Heart right ventricle (tissue), 16 donors: ENCODE results near the gene CIB2. TPM values are rescaled to one million over a fixed set of nuclear protein-coding genes. Genes with fewer than 3 reads are reported as not detected.

Source experiments
- ATAC-seq, 8 donors: fragments of 200-7000 bp; cut with Tn5 transposase; one replicate each; pipeline ENCODE4 v1.9.1; 2020; ENCODE audit warnings: mild to moderate bottlenecking in 8 of 8, moderate library complexity in 8 of 8, moderate number of reproducible peaks in 1 of 8
- DNase-seq, 2 donors: peaks; one replicate each; pipeline ENCODE4 v3.0.0-alpha.2; 2020
- H3K27ac ChIP-seq, 10 donors: fragments of 200-600 bp; sonication (generic) in 2 of 10; one replicate each; pipeline versions ENCODE4 v1.5.0 to v1.8.0; 2020 to 2022; ENCODE audit warnings: mild to moderate bottlenecking in 3 of 10
- H3K27me3 ChIP-seq, 7 donors: fragments of 200-600 bp; one replicate each; pipeline ENCODE4 v1.8.0; 2021 to 2022; ENCODE audit warnings: mild to moderate bottlenecking in 2 of 7
- H3K36me3 ChIP-seq, 9 donors: fragments of 200-600 bp; sonication (generic) in 1 of 9; one replicate each; pipeline versions ENCODE4 v1.5.0 to v1.8.0; 2020 to 2022; ENCODE audit warnings: mild to moderate bottlenecking in 2 of 9
- H3K4me1 ChIP-seq, 9 donors: fragments of 200-600 bp; sonication (generic) in 1 of 9; one replicate each; pipeline versions ENCODE4 v1.5.0 to v1.8.0; 2020 to 2022; ENCODE audit warnings: mild to moderate bottlenecking in 4 of 9
- H3K4me3 ChIP-seq, 10 donors: fragments of 200-600 bp; sonication (generic) in 2 of 10; one replicate each; pipeline versions ENCODE4 v1.5.0 to v1.8.0; 2020 to 2022; ENCODE audit warnings: mild to moderate bottlenecking in 7 of 10, moderate library complexity in 2 of 10
- H3K9me3 ChIP-seq, 11 donors: fragments of 200-600 bp in 10 of 11; sonication (generic) in 2 of 11; one replicate each; pipeline versions ENCODE4 v1.5.0 to v1.8.0; 2013 to 2022; ENCODE audit warnings: mild to moderate bottlenecking in 2 of 11, control low read depth in 1 of 11, moderate library complexity in 1 of 11
- WGBS, 2 donors: extraction: QIAGEN DNeasy Blood & Tissue Kit; methylation state at CpG; one replicate each; pipeline ENCODE4 v1.1.7; 2013; ENCODE audit warnings: inconsistent platforms in 1 of 2; 5-methylcytosine and 5-hydroxymethylcytosine counted together
- intact Hi-C, 10 donors: fragments of 100-400 bp; cut with DNase I; formaldehyde crosslinking; loops; one replicate each; pipeline versions ENCODE4 v1.11.1 to v1.14.2; 2022
- polyA plus RNA-seq, 2 donors: library from polyadenylated mRNA; stranded (reverse); fragments of 200-250 nt; gene quantifications; one replicate each; pipeline ENCODE4 v1.2.3, GENCODE V29; 2013
- total RNA-seq, 10 donors: library from RNA; stranded (reverse); fragmentation: NEBNext Ultra II Directional in 3 of 10; extraction: Animal tissue kit (Norgen Biotek cat#: 25700) in 3 of 10; gene quantifications; one replicate each; pipeline versions ENCODE4 v1.2.1 to v1.2.4, GENCODE V29; 2021 to 2023
- TF ChIP-seq, protein P1 (sequence below), 9 donors: fragments of 200-600 bp; sonication (generic) in 2 of 9; IDR thresholded peaks; one replicate each; pipeline versions ENCODE4 v1.5.0 to v1.8.0; 2021 to 2022; ENCODE audit warnings: antibody characterized with exemption in 9 of 9, mild to moderate bottlenecking in 5 of 9, moderate library complexity in 1 of 9
- donor health status: Arrhythmogenic right ventricular cardiomyopathy.
- donor health status: ischemic (EF 13 %, LVEDD 7.1; RV severe dilation, severe dysfunction).
- donor health status: healthy with polysubstance abuse.
- donor health status: DM: no; HTN: yes; CAD: no.
- donor health status: DM: no; HTN: no; CAD: no.
- donor health status: ischemic (EF 25% LVEDD 6.9; RV normal size, moderate dysfunction).
- donor health status: ischemic (EF 25% LVEDD 5.7; RV mildly dilated, moderate dysfunction).
- donor health status: healthy.
- donor health status: DM: yes; HTN: yes; CAD: no.
- donor health status: Ischemic cardiomyopathy.
- donor health status: ischemic (EF 35%, LVEDD 5.7; RV mildly dilated, moderate dysfunction).
- donor health status: nonischemic (EF 11% LVEDD 7.7; RV severe dilation, severe dysfunction).
- donor health status: DM: yes; HTN: yes; CAD: no.
- donor health status: PGD.
- donor health status: ischemic (EF 29% LVEDD 5.4; RV normal size, mild dysfunction).
- donor health status: nonischemic (EF 23%, LVEDD 6.1; RV moderate dilation, normal function).

CIB2 gene
- total and polyA plus RNA-seq, 12 donors = 2.6 to 32.3 (median 13.7) TPM

DNA sequence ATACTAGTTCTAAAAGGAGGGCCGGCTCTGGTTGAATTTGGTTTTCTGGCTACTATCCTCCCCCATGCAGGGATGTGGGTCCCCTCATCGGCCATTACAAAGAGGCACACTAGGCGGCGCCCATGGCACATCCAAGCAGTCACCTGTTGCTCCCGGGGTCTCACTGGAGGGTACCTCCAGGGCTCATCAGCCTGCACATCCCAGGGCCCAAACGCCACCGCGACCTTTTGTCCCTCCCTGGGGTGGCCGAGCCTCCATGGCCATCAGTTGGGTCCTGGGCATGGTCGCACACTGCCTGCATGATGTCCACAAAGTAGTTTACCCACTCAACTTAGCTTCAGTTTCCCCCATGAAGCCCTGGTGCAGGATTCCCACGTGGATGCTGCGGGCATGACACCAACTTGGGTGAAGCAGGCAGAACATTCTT is 46.2 kb upstream of the CIB2 start:
- TF ChIP-seq, protein P1, sequence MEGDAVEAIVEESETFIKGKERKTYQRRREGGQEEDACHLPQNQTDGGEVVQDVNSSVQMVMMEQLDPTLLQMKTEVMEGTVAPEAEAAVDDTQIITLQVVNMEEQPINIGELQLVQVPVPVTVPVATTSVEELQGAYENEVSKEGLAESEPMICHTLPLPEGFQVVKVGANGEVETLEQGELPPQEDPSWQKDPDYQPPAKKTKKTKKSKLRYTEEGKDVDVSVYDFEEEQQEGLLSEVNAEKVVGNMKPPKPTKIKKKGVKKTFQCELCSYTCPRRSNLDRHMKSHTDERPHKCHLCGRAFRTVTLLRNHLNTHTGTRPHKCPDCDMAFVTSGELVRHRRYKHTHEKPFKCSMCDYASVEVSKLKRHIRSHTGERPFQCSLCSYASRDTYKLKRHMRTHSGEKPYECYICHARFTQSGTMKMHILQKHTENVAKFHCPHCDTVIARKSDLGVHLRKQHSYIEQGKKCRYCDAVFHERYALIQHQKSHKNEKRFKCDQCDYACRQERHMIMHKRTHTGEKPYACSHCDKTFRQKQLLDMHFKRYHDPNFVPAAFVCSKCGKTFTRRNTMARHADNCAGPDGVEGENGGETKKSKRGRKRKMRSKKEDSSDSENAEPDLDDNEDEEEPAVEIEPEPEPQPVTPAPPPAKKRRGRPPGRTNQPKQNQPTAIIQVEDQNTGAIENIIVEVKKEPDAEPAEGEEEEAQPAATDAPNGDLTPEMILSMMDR (IDR thresholded peaks at IDR 0.05) = peak; percentile 20 to 77 (median 66)
- H3K9me3 ChIP-seq = no peaks in the 10 kb centered on the region
- ATAC-seq (peak in 6 of 8 donors; percentile 36 to 77 (median 56)), DNase-seq (peak; percentile 32 to 43)
- intact Hi-C loops = loop anchor here in 9 of 10 donors (1.0 to 5.0 kb wide), 4 partner anchors 63 to 65 kb away; no protein-coding TSS in a partner anchor
- H3K4me1 ChIP-seq = peaks cover 0 to 9% (median 0%) of the 10 kb centered on the region in 9 donors
- WGBS, 2 donors = 19 to 26% methylated on average over 12 of the region's 12 CpGs
- no peak overlapping the region for H3K4me3 ChIP-seq
- H3K27me3 ChIP-seq = no peaks in the 10 kb centered on the region
- H3K27ac ChIP-seq = no peak overlapping the region
- H3K36me3 ChIP-seq = peaks cover 0 to 16% (median 2%) of the 10 kb centered on the region in 9 donors

DNA sequence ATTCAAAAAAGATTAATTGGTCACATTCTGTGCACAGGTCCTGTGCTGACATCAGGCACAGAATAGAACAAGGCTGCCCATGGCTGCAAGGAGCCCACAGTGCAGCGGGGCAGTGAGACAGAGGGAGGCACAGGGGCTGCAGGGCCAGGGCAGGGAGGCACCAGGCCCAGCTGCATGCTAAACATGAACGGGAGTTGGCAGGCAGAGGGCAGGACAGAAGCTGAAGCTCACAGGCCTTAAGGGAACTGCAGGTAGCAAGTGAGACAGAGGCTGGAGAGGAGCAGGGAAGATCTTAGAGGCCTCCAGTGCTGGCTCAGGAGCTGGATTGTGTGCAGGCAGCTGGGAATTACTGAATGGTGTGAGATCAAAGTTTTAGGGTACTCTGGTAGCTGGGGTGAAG is 44.1 kb upstream of the CIB2 start:
- Histone ChIP-seq H3K27me3 (no peaks in the 10 kb centered on the region), H3K4me3 (no peak overlapping the region), H3K27ac (no peak overlapping the region), H3K4me1 (peaks cover 0 to 24% (median 11%) of the 10 kb centered on the region in 9 donors), H3K36me3 (peaks cover 0 to 38% (median 21%) of the 10 kb centered on the region in 9 donors), H3K9me3 (no peaks in the 10 kb centered on the region)
- WGBS, 2 donors = 57% methylated on average over 2 of the region's 2 CpGs
- intact Hi-C loops = loop anchor here in 3 of 10 donors (5.0 kb wide), 1 partner anchor 67 kb away; no protein-coding TSS in a partner anchor
- ATAC-seq = no peak
- DNase-seq = no peak
- TF ChIP-seq, protein P1 (IDR thresholded peaks at IDR 0.05) = no peak

DNA sequence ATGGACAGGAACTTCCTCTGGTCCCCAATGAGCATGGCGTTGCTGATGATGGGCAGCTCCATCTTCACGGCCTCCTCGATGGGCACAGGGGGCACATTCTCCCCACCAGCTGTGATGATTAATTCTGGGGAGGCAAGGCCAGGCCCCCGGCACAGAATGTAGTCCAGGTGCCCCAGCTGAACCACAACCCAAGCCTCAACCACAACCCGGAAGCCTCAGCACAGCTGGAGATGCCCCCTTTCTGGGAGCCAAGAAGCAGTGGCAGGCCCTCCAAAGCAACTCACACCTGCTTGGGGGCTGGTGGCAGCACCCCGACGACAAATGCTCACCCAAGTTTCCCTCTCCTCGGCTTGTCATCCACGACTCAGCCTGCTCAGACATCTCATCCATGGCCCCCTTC is 43.2 kb upstream of the CIB2 start:
- H3K27ac ChIP-seq = no peak overlapping the region
- TF ChIP-seq, protein P1 (IDR thresholded peaks at IDR 0.05) = no peak
- H3K9me3 ChIP-seq = no peaks in the 10 kb centered on the region
- peak in 1 of 8 donors; percentile 12 for ATAC-seq
- no peak overlapping the region for H3K4me3 ChIP-seq
- WGBS, 2 donors = 79 to 89% methylated on average over 9 of the region's 9 CpGs
- H3K4me1 ChIP-seq = peaks cover 0 to 24% (median 12%) of the 10 kb centered on the region in 9 donors
- H3K36me3 ChIP-seq = peaks cover 0 to 47% (median 29%) of the 10 kb centered on the region in 9 donors
- no peaks in the 10 kb centered on the region for H3K27me3 ChIP-seq
- no peak for DNase-seq
- intact Hi-C loops = loop anchor here in 1 of 10 donors (5.0 kb wide), 1 partner anchor 42 kb away; the partner anchor contains the start of gene CIB2

DNA sequence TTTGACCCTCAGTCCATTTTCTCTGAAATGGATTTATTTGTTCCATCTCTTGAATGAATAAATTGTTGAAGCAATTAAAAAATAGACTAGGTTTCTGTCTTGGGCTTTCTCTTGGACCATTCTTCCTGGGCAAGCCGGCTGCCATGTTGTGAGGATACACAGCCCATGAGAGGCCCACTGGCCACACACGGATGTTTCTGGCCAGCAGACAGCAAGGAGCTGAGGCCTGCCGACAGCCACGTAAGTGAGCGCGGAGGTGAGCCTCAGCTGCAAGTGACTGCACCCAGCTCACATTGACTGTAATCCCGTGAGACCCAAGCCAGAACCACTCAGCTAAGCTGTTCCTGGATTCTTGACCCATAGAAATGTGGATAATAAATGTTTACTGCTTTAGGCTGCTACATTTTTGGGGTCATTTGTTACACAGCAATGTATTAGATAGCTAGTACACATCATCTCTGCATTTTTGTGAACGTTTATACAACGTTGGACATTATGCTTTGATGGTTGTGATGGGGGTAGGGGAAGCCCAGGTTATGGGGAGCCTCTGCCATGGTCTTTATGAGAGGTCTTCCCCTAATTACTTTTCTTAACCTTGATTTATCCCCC is 40.7 kb upstream of the CIB2 start:
- ATAC-seq = no peak
- peaks cover 0 to 71% (median 52%) of the 10 kb centered on the region in 9 donors for H3K36me3 ChIP-seq
- peak overlapping the region in 2 of 10 donors; percentile 10 to 55 for H3K27ac ChIP-seq
- DNase-seq = no peak
- no peak overlapping the region for H3K4me3 ChIP-seq
- H3K9me3 ChIP-seq = no peaks in the 10 kb centered on the region
- H3K4me1 ChIP-seq = peaks cover 0 to 24% (median 12%) of the 10 kb centered on the region in 9 donors
- H3K27me3 ChIP-seq = no peaks in the 10 kb centered on the region
- intact Hi-C loops = loop anchor here in 1 of 10 donors (5.0 kb wide), 1 partner anchor 40 kb away; the partner anchor contains the start of gene CIB2
- TF ChIP-seq, protein P1 (IDR thresholded peaks at IDR 0.05) = no peak
- WGBS, 2 donors = 97 to 98% methylated on average over 9 of the region's 9 CpGs
